Calu3 (cell line): ENCODE results near the gene CSTB. TPM values are rescaled to one million over a fixed set of nuclear protein-coding genes. Genes with fewer than 3 reads are reported as not detected.

Experiments
- BruUV-seq: library from RNA; stranded (reverse); fragments of 400-500 nt; replicated peaks from 2 replicates; lab custom pipeline; 2021; lab: Mats Ljungman, UMichigan
- CTCF ChIA-PET: fragments of 300-600 bp; sonication (Branson Sonifier 250); formaldehyde crosslinking; loops from one replicate; lab custom pipeline; 2022; ENCODE audit warnings: antibody characterized with exemption; lab: Charles Lee
- DNase-seq: peaks from one replicate; pipeline ENCODE4 v3.0.0; 2022
- H3K27ac Mint-ChIP-seq: one replicate; pipeline ENCODE4 v1.8.0; 2022; ENCODE audit warnings: mixed read lengths; ENCODE audit not compliant: unreplicated experiment
- H3K27me3 Mint-ChIP-seq: one replicate; pipeline ENCODE4 v1.8.0; 2022; ENCODE audit warnings: mixed read lengths; ENCODE audit not compliant: unreplicated experiment
- H3K36me3 Mint-ChIP-seq: one replicate; pipeline ENCODE4 v1.8.0; 2022; ENCODE audit warnings: mild to moderate bottlenecking, moderate library complexity, mixed read lengths; ENCODE audit not compliant: insufficient read depth, unreplicated experiment
- H3K4me1 Mint-ChIP-seq: one replicate; pipeline ENCODE4 v1.8.0; 2022; ENCODE audit warnings: mild to moderate bottlenecking, low read depth, mixed read lengths; ENCODE audit not compliant: unreplicated experiment
- H3K4me3 Mint-ChIP-seq: one replicate; pipeline ENCODE4 v1.8.0; 2022; ENCODE audit warnings: mild to moderate bottlenecking, low read depth, moderate library complexity, mixed read lengths; ENCODE audit not compliant: unreplicated experiment
- H3K9me3 Mint-ChIP-seq: one replicate; pipeline ENCODE4 v1.8.0; 2022; ENCODE audit warnings: low read depth, mixed read lengths; ENCODE audit not compliant: unreplicated experiment
- CTCF ChIP-seq: fragments of 200-600 bp; IDR thresholded peaks from one replicate; pipeline ENCODE4 v1.8.0; 2022; ENCODE audit warnings: antibody characterized with exemption; ENCODE audit not compliant: unreplicated experiment
- intact Hi-C: fragments of 100-400 bp; cut with micrococcal nuclease; formaldehyde crosslinking; loops from one replicate; pipeline ENCODE4 v1.10.0; 2022; ENCODE audit not compliant: unreplicated experiment
- total RNA-seq: library from RNA; stranded (reverse); gene quantifications from 2 replicates; pipeline ENCODE4 v1.2.3, GENCODE V29; 2022

Gene CSTB
- total RNA-seq, 1 experiment from 2014 or later = 105 TPM

DNA sequence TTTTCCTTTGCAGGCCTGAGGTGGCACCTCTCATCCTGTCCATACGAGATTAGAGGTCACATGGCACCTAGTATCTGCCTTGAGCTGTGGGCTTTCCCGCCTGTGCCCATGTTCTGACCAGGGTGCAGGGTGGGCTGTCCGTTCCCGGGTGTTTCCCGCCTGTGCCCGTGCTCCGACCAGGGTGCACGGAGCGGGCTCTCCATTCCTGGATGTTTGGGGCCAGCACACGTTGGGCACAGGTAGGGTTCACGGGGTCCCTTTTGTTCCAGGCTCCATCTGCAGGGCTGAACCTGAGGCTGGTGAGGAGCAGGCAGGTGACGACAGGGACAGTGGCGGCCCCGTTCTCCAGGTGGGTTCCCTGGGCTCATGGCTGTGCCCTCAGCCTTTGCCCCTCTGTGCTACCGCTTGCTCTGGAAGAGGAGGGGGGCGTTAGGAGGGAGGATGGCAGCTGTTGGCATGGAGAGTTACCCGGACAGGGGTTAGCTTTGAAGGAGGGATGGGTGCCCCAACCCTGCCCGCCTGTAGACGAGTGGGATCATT lies 23.3 kb upstream of the CSTB start:
- peaks cover 63% of the 10 kb centered on the region for H3K36me3 Mint-ChIP-seq
- no peak for TF ChIP-seq CTCF
- BruUV-seq = no TSS peak
- H3K4me1 Mint-ChIP-seq = no peaks in the 10 kb centered on the region
- CTCF ChIA-PET = no interaction called here
- DNase-seq = no peak
- intact Hi-C loops = no loop called here
- H3K27me3 Mint-ChIP-seq = no peaks in the 10 kb centered on the region
- no peaks in the 10 kb centered on the region for H3K9me3 Mint-ChIP-seq
- no peak overlapping the region for H3K4me3 Mint-ChIP-seq
- H3K27ac Mint-ChIP-seq = no peak overlapping the region

GRCh38 chr21:43797925-43798715 lies 22.0 kb upstream of the CSTB start:
- DNase-seq = no peak
- H3K27ac Mint-ChIP-seq = no peak overlapping the region
- CTCF ChIA-PET = no interaction called here

DNA sequence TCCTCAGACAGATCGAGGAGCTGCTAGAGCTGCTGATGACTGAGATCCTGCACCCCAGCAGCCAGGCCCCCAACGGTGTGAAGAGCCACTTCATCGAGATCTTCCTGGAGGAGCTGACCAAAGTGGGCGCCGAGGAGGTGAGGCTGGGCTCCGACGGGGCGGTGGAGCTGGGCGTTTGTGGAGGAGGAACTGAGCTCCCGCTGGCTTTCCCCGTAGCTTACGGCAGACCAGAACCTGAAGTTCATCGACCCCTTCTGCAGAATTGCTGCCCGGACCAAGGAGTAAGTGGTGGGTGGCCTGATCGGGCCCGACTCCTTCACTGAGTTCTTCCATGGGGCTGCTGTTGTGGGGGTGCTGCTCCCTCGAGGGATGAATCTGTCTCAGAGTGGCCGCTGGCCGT lies 21.3 kb upstream of the CSTB start:
- Mint-ChIP-seq H3K27ac (no peak overlapping the region), H3K9me3 (no peaks in the 10 kb centered on the region), H3K36me3 (peaks cover 72% of the 10 kb centered on the region), H3K4me3 (no peak overlapping the region), H3K27me3 (no peaks in the 10 kb centered on the region), H3K4me1 (no peaks in the 10 kb centered on the region)
- no peak for DNase-seq
- intact Hi-C loops = no loop called here
- no peak for TF ChIP-seq CTCF
- no TSS peak for BruUV-seq
- CTCF ChIA-PET = no interaction called here

More at GRCh38 chr21:43797925-43798715, 22.0 kb upstream of the CSTB start:
- Mint-ChIP-seq H3K27me3 (no peaks in the 10 kb centered on the region), H3K4me3 (no peak overlapping the region), H3K36me3 (peaks cover 71% of the 10 kb centered on the region), H3K4me1 (no peaks in the 10 kb centered on the region), H3K9me3 (no peaks in the 10 kb centered on the region)
- no peak for TF ChIP-seq CTCF
- BruUV-seq = no TSS peak
- intact Hi-C loops = no loop called here

DNA sequence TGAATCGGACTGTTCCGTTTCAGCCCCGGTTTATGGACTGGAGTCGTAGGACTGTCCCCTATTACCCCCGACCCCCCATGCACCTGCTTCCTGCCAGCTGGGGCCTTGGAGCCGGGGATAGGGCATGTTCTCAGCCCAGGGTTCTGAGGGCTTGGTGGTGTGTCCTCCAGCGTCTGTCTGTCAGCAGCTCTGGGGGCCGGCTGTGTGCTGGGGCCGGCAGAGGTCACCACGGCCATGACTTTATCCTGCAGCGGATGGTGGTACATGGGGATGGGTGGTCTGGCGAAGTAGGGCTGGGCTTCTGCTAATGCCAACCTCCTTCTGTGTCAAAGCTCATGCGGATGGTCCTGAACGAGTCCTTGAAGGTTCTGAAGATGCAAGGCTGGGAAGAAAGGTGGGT lies 18.7 kb upstream of the CSTB start:
- no peaks in the 10 kb centered on the region for H3K9me3 Mint-ChIP-seq
- H3K4me1 Mint-ChIP-seq = peaks cover 6% of the 10 kb centered on the region
- no peak for DNase-seq
- no peak overlapping the region for H3K27ac Mint-ChIP-seq
- no peak overlapping the region for H3K4me3 Mint-ChIP-seq
- intact Hi-C loops = no loop called here
- H3K27me3 Mint-ChIP-seq = no peaks in the 10 kb centered on the region
- CTCF ChIA-PET = no interaction called here
- no peak for TF ChIP-seq CTCF
- H3K36me3 Mint-ChIP-seq = peaks cover 69% of the 10 kb centered on the region
- no TSS peak for BruUV-seq
